Inflammatory macrophage treated with lipopolysaccharide for 1 hour (primary cell): Measurements from ENCODE around the gene SKAP1.

Experiments
- DNase-seq, 2 donors: peaks; one replicate each; pipeline ENCODE4 v3.0.0-alpha.2; 2020 to 2022

Gene SKAP1

DNA sequence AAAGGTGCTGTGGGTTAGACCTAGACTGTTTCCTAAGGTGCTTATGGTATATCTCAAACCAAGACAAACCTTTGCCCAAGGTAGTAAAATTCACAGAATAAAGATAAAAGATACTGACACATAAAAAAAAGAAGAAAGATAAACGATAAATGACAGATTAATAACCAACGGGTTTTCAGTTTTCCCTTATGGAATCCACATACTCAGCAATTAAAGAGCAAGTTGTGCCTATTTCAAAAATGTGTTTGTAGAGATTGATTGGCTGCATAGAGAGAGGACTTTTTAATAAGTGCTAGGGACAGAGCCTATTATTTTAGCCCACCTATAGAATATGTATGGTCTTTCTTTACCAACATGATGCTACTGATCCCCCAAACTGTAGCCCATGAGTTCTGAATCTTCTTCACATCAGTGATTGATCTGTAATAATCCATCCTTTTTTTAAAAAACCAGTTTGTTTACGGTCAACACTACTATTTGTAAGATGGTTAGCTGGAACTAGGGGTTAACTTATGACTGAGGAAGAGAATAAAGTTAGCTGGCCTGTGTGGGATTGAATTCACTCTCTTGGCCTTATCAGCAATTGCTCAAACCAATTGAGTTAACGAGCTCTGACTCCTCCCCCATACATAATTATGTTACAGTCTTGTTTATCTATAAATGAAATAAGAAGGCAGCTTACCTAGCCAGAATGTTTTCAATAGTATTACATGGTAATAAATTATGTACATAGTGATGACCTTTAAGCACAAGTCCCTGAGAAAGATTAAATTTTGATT lies 268.7 kb downstream of the SKAP1 start:
- no peak for DNase-seq

DNA sequence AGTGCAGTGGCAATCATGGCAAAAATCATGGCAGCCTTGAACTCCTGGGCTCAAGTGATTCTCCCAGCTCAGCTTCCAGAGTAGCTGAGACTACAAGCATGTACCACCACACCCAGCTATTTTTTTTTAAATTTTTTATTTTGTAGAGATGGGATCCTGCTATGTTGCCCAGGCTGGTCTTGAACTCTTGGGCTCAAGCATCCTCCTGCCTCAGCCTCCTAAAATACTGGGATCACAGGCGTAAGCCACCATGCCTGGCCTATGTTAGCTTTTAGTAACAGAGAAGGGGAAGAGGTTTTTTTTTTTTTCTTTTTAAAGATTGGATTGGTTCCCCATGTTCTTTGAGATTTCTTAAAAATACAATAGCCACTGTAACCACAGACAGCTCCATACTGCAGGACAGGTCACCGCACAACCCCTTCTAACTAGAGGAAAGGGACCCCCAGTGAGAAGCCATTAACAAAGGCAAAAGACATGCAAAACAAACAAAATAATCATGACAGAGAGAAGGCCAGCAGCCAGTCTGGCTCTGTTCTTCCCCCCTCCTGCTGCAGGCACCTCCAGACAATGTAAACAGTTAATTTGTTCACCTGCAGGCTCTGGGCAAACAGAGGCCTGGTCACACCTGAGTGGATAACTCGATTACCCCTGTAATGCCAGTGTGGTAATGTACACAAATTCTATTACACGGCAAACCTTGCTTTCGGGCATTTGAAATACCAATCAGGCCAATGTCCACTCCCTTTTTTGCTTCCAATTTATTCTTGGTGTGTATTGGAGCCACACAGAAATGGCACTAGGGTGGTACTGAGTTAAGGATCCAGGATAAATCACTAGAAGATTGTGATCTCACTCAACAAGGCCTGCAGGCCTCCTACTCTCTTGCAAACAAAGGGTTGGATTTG lies 269.6 kb downstream of the SKAP1 start:
- DNase-seq: no peak

DNA sequence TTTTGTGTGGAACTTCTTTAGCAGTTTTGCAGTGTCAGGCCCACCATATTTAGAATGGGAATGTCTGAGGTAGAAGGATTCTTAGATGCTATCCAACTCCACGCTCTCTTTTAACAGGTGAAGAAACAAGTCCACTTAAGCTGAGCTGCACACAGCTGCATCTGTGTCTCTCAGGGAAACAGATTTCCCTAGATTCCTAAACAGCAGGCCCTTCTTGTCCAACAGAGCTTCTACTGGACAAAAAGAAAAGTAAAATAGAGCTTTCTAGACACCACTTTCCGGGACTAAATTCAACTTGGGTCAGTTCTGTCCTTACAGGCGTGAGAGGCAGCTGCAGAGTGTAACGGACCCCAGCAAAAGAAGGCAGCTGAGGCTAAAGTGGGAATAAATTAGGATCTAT lies 270.8 kb downstream of the SKAP1 start:
- no peak for DNase-seq

DNA sequence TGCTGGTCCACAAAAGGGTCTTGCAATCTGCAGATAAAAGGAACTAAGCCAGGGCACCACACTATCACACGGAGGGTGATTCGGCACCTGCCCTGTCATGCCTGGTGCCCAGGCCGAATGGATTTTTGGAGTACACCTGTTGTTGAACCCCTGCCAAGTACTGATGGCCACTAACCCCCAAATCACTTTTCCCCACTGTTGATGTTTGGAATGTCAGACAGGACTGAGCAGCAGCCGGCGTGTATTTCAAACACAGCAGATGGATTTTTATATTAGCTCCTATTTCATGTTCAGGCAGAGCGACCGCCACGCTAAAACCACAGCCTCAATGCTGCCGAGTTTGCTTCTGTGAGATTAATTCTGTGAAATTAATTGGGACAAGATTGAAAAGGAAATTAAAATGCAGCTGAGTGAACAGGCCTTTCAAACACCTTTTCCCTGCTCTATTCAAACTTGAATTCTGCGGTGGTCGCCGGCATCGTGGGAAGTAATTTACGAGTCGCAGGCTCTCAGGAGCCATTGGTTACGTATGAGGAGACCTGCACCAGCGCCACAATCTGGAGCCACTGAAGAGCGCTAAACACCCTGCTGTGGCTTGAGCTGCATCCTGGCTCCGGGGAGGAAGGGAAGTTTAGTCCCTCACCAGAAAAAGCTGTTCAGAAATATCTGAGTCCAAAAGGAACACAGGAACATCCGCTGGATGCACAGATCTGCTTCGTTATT lies 274.0 kb downstream of the SKAP1 start:
- DNase-seq: no peak

DNA sequence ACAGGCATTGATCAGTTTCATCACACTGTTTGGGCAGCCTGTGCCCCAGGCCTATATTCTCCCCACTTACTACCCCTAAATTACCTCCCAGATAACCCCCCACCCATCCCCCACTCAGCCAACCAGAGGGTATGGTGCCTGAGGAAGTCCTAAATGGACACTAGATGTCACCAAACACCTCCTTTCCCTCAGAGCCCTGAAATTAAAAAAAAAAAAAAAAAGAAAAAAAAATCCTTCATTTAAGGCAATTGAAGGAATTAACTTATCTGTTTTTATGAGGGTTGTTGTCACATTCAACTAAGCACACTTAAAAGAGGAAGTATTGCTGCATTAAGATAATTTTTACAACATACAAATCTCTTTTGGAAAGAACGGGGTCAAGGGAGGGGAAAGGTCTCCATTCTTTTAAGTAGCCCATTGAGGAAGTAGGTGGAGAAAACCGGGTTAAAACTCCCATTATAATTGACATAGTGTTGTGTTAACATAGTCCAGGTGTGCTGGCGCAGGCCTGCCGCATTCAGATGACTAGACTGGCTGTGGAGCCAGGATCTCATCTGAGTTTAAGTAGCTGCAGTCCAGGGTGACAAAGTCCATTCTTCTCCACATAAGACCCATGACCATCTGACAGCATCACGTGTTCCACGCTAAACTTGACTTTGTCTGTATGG lies 276.2 kb downstream of the SKAP1 start:
- peak; percentile 11 to 27 for DNase-seq

DNA sequence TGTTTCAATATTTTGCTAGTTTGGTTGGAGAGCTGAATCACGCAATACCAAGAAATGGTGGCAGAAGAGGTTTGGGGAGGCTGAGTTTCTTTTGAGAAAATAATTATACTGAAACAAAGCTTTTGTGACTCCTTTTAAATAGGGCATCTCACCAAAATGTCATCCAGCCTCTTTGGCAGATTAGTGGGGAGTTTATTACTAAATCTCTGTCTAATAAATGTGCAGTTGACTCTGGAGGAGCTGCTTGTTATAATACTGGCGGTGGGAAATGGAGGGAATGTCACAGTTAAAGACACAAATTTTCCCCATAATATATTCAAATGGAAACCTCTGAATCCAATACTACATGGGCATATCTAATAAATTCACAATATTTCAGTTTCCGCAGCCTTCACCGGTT lies 277.7 kb downstream of the SKAP1 start:
- DNase-seq: no peak

DNA sequence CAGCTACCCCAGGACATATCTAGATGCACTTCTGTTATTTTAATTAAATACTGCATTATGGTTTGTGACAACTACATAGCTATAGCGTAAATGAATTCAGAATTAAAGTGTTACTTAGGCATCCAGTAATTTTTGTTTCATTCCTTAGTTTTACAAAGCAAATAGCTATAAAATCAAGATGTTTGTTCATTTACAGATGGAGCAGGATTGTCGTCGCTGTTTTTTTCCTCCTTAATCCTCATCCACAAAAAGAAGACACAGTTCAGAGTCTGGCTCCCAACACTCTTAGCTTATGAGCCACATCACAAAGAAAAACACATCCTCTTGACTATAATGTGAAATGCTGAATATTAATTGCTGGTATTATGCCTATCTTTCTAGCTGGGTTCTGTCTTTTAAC lies 278.8 kb downstream of the SKAP1 start:
- DNase-seq: no peak

DNA sequence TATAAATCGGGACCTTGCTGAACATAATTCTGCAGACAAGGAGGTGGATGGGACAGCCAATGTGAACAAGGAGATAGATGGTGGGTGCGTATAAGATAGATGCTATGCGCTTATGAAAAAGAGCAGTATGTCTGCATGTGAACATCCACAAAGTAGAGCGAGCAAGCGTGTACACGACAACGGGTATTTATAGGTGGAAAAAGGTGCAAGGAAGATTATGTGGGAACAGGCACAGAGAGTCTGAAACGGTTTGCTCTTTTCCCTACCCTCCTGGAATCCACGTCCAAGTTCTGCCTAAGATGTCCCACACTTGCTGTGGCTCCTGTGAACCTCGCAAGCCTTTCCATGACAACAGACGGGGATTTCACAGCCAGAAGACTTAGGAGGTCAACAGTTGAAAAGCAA lies 279.4 kb downstream of the SKAP1 start:
- no peak for DNase-seq

DNA sequence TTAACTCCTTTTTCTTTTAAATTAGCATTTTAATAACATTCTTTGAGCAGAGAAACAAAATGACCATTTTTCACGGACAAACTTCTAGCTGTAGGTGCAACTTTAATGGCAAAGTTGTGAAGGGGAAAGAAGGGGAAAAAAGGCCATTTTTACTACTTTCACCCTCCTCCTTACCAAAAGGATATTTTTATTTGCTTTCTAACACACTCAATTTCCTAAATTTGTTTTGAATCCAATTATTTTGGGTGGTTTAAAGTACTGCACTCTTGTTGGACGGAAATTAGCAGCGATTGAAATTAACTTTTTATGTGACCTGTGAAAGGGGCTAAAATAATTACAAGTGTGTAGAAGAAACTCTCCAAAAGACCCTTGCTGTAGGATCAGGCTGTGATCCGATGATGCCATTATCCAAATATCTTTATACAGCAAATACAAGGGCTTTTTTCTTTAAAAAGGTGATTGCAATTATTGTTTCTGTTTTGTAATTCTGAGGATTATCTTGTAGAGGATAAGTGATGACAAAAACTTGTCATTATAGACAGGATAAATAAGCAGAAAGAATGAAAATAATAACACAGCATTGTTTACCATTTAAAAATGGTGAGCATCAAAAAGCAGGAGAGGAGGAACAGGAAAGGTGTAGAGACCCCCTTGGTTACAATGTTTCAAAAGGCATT lies 280.1 kb downstream of the SKAP1 start:
- DNase-seq: no peak

DNA sequence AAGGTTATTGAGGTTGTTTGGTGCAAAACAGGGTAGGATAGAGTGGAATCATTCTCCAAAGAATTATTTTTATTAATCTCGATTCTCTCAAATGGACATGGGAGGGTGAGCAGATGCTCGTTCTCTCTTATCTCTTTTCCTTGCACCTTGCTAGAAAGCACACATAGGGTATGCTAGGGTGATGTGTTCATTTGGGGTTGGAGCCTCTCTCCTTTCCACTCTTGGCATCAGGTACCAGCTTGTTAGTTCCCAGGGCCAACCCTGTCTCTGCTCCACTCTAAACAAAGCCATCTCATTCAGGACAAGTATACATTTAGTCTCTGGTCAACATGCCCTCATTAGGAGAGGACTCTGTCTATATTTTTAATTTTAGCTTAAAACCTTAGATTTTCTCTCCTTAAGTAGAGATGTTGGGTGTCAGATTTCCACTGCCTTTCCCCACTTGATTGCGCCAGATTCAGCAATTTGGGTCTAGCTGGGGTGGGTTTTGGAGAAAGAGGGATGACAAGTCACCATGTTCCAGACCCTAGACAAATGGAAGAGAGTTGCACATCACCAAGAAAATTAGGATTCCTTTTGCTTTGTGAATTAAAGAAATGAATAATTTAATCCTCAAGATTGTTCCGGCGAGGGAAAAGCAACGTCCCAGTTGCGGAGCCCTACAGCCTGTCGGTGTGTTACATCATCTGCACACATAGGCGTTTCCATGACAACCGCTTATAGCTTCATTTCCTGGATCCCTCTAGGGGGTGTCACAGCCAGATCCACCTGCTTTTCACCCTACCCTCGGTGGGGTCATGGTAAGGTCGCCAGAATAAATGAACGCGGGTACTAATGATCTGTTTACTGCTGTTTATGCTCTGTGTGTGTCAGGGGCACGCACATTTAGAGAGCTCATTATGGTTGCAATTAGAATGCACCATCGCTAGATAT lies 280.9 kb downstream of the SKAP1 start:
- DNase-seq: no peak

DNA sequence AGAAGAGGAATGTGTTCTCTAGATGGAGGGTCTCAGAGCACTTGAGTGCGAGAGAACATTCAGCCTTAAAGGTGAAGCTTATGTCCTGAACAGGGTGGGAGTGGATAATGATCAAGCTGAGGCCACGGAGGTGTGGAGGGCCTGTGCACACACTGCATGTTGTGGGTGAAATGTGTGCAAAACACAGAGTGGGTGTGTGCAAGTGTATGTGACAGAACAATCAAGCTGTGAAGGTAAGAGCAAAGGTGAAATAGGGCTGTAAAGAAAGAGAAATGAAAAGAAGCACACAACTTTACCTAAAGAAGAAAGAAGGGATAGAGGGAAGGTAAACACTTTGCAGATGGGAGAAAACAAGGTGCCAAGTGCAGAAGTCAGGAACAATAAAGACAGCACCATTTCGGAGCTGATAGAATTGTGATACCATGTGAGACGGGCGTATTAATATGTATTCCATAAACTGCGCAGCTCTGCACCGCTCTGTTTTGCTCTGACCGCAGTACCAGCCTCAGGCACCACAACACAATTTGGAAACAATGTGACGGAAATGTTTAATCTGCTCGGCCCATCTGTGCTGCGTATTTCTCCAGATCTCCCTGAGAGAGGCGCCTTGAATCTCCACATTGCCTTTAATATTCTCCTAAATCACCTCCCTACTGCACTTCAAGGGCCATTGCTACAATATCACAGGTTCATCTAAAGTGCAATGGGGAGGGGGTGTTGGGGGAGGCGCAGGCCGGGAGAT lies 281.8 kb downstream of the SKAP1 start:
- no peak for DNase-seq

DNA sequence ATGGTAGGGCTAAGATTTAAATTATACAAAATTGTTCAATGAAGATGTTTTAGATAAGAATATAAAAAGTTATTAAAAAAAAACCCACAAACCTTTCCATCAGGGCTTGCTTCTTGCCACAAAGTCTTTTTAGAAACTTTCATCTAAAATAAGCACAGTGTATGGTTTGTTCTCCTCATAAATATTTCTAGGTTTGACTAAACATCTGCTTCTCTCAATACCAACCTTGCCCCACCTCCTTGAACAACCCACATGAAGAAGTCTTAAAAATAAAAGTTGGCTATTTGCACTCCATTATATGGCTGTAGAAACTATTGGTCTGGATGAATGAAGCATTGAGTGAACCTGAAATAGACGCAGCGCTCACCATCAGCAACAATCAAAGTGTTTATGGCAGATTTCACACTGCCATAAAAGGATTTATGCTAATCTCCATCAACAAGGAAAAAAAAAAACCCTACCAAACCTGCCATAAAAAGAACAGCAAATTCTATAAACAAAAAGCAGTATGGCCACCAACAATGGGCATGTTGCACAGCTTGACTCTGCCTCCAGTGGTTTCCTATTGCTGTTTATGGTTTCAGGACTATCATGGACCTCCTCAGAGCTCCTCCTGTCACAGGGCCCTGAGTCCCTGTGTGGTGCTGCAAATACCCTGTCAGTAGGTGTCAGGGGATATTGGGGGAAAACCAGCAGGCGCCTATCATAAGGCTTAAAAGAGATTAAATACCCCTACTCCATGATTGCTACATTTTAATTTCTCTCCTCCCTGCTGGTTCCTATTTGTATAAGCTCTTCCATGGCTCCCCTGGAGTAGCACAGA lies 284.8 kb downstream of the SKAP1 start:
- DNase-seq: no peak

DNA sequence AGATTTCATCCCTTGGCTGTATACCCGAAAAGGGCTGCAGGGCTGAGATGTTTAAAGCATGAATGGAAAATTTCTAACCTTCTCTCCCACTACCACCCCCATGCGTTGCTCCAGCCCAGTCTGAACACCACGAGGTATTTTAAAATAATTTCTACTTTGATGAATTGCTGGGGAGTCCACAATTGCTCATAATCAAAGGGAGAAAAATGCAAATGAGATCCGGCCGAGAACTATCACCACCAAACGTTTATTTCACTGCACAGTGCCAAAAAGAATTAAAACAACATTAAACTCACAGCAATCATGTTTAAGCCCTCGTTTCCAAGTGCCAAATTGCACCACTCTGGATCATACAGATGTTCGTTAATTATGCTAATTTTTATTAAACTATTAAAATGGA lies 285.8 kb downstream of the SKAP1 start:
- DNase-seq: no peak

DNA sequence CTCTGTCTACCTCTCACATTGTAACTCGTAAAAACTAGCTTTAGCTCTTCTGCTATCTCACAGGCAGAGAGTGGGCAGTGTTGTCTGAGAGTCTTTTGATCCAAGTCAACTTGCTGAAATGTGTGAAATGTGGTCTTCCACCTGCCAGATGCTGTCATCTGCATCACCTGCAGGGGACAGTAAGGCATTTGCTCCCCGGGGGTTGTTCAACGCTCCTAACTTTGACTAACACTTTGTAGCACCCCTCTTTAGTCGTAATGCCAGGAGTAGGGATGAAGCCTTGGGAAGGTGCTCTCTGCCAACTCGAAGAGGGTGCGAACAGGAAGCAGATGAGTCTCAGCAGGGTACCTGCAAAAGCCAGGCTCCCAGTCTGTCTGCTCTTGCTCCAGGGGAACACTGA lies 286.4 kb downstream of the SKAP1 start:
- DNase-seq: no peak

DNA sequence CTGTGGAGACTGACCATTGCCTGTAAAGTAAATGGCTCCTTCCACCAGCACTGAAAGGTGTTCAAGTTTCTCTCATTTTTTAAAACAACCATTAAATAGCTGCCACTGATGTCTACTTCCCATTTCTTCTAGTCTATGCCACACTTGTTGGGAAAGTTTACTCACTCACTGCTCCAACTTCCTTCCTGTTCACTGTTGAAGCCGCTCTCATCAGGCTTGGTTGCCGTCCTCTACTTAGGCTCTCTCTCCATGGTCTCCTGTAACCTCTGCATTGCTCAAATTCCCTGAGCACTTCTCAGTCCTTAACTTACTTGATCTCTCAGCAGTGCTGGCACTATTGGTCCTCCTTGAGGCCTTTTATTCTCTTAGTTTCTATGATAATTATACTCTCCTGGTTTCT lies 290.1 kb downstream of the SKAP1 start:
- peak; percentile 49 to 54 for DNase-seq

DNA sequence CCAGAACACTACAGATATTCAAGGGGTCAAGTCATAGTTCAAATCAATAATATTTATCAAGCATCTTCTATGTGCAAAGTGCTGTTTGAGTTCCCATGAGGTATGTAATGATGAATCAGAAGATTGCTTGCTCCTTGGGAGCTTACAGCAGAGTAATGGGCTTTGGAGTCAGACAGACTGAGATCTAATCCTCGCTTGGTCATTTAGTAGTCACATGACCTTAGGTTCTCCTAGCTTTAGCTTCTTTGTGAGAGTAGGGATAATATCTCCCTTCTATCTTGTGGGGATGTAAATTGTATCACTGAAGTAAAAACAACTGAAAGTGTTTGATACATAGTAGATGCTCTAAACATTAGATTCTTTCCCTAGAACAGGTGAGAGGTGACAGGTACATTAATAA lies 292.4 kb downstream of the SKAP1 start:
- DNase-seq: no peak

DNA sequence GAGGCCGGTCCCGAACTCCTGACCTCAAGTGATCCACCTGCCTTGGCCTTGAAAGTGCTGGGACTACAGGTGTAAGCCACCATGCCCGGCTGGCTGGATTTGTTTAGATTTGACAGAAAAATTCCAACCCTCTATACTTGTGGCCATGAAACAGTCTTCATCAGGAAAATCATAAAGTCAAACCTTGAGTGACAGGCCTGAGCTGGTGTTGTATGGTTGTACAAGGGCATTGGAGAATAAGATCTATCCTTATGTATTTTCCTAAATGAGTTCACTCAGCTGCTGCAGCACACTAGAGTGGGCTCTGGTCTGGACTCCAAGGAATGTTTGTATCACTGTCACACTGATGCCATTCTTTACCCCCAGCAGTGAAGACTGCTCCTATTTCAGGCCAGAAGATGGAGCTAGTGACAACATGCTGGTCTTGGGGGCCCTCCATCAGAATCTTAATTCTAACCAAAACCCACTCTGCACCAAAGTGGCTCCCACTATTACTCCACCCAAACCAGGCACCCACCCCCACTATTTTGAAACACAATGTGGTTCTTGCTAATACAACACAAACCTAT lies 295.0 kb downstream of the SKAP1 start:
- no peak for DNase-seq

DNA sequence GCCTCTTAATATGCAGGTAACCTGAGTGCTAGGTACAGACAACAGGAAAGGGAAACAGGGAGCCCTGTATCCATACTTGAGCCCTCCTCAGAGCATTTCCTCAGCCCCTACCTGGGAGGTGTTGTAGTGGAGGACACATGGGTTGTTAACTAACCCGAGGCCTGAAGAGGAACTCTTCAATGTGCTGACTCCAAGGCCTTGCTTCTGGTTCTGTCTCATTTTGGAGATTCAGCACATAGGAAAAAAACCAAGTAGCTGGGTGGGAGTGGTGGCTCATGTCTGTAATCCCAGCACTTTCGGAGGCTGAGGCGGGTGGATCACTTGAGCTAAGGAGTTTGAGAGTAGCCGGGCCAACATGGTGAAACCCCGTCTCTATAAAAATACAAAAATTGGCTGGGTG lies 297.6 kb downstream of the SKAP1 start:
- no peak for DNase-seq

DNA sequence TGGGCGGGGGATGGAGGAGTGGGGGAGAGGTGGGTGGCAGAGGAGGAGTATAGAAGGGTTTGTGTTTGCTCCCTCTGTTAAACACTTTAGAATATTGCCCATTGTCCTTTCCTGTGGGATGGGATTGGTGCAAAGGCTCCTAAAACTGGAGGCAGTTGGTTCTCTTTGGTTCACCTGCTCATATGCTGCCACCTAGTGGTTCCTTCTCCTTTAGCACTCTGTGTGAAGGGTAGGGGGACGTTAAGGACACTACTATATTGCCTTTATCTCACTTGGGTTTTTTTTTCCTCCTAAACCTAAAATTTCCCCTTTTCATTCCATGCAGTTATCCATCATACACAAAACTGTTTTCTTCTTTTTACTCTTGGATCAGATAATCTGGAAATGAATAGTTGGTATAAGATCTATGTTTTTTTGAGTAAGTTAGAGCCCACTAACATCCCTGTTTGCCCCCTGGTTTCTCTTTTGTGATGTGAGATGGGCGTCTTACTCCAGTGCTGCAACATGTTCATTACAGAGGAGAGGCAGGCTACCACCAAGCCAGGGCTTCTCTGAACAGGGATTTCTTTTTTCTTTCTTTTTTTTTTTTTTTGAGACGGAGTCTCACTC lies 298.7 kb downstream of the SKAP1 start:
- DNase-seq: peak; percentile 44 to 85
